WTC11 (cell line): ENCODE measurements around the gene TEKT5.

Experiments
- ATF3 ChIP-seq: sonication (generic); formaldehyde crosslinking; conservative IDR thresholded peaks from 2 replicates; pipeline ENCODE4 v1.8.1; 2022; ENCODE audit warnings: mild to moderate bottlenecking, missing genetic modification reagents
- CTCF ChIP-seq: fragments of 200-600 bp; IDR thresholded peaks from 2 replicates; pipeline ENCODE4 v1.8.0; 2022; ENCODE audit warnings: antibody characterized with exemption
- GABPB1 ChIP-seq: sonication (generic); formaldehyde crosslinking; IDR thresholded peaks from 2 replicates; pipeline ENCODE4 v1.8.1; 2023; ENCODE audit warnings: mild to moderate bottlenecking, missing genetic modification reagents
- HMGXB4 ChIP-seq: sonication (generic); formaldehyde crosslinking; IDR thresholded peaks from 2 replicates; pipeline ENCODE4 v1.8.1; 2023; ENCODE audit warnings: mild to moderate bottlenecking, moderate library complexity, missing genetic modification reagents
- MAX ChIP-seq: sonication (generic); formaldehyde crosslinking; IDR thresholded peaks from 2 replicates; pipeline ENCODE4 v1.8.0; 2022; ENCODE audit warnings: mild to moderate bottlenecking, missing genetic modification reagents
- NR2C2 ChIP-seq: sonication (generic); formaldehyde crosslinking; IDR thresholded peaks from 2 replicates; pipeline ENCODE4 v1.8.0; 2022; ENCODE audit warnings: mild to moderate bottlenecking, missing genetic modification reagents
- SOX15 ChIP-seq: fragments of 250-450 bp; sonication (Bioruptor Pico); IDR thresholded peaks from 2 replicates; pipeline ENCODE4 v1.9.0; 2021; ENCODE audit warnings: mild to moderate bottlenecking
- ZSCAN18 ChIP-seq: fragments of 250-450 bp; sonication (Bioruptor Pico); IDR thresholded peaks from 2 replicates; pipeline ENCODE4 v2.1.2; 2022; ENCODE audit warnings: mild to moderate bottlenecking, moderate library complexity

GRCh38 chr16:10618710-10619209 lies 76.0 kb downstream of the TEKT5 start:
- TF ChIP-seq GABPB1 (no peak), CTCF (no peak), ZSCAN18 (CRISPR knock-in tag) (no peak), NR2C2 (CRISPR knock-in tag) (no peak), ATF3 (no peak), SOX15 (CRISPR knock-in tag) (no peak), HMGXB4 (CRISPR knock-in tag) (no peak), MAX (no peak)
